ENCODE measurements around the gene GATAD2B. TPM values are rescaled to one million over a fixed set of nuclear protein-coding genes. Genes with fewer than 3 reads are reported as not detected.

GATAD2B gene
- total and polyA plus RNA-seq, 7 donors, result 3.4 to 53.1 (median 34.8) TPM

- intact Hi-C loops (cut with DNase I), result no loop called here
- H3K27me3 ChIP-seq (ENCODE audit: insufficient read depth in 3 of 3, low read length in 2 of 3), result no peaks in the 10 kb centered on the region
- DNase-seq, result no peak
- 88 to 92% (median 92%) methylated on average over 10 of the region's 10 CpGs for WGBS, 3 donors
- no peak overlapping the region for H3K27ac ChIP-seq
- no peaks in the 10 kb centered on the region for H3K9me3 ChIP-seq
- peaks cover 11 to 57% of the 10 kb centered on the region in 2 donors for H3K36me3 ChIP-seq (ENCODE audit: insufficient read depth in 1 of 2, low read depth in 1 of 2)
- TF ChIP-seq, protein P1, sequence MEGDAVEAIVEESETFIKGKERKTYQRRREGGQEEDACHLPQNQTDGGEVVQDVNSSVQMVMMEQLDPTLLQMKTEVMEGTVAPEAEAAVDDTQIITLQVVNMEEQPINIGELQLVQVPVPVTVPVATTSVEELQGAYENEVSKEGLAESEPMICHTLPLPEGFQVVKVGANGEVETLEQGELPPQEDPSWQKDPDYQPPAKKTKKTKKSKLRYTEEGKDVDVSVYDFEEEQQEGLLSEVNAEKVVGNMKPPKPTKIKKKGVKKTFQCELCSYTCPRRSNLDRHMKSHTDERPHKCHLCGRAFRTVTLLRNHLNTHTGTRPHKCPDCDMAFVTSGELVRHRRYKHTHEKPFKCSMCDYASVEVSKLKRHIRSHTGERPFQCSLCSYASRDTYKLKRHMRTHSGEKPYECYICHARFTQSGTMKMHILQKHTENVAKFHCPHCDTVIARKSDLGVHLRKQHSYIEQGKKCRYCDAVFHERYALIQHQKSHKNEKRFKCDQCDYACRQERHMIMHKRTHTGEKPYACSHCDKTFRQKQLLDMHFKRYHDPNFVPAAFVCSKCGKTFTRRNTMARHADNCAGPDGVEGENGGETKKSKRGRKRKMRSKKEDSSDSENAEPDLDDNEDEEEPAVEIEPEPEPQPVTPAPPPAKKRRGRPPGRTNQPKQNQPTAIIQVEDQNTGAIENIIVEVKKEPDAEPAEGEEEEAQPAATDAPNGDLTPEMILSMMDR (IDR thresholded peaks at IDR 0.05), result no peak
- no peak for ATAC-seq
- H3K4me3 ChIP-seq, result no peak overlapping the region
- peaks cover 16% of the 10 kb centered on the region for H3K4me1 ChIP-seq
Measured at GRCh38 chr1:153954826-153955225, 32.1 kb upstream of the GATAD2B start.

GRCh38 chr1:153953859-153954365 is 31.1 kb upstream of the GATAD2B start:
- intact Hi-C loops (cut with DNase I), result no loop called here
- no peak overlapping the region for H3K4me3 ChIP-seq
- no peak overlapping the region for H3K27ac ChIP-seq

GRCh38 chr1:153951801-153952200 is 29.0 kb upstream of the GATAD2B start:
- Histone ChIP-seq H3K4me1 (peaks cover 13% of the 10 kb centered on the region), H3K4me3 (no peak overlapping the region), H3K36me3 (ENCODE audit: insufficient read depth in 1 of 2, low read depth in 1 of 2) (peaks cover 13 to 78% of the 10 kb centered on the region in 2 donors), H3K9me3 (no peaks in the 10 kb centered on the region), H3K27me3 (ENCODE audit: insufficient read depth in 3 of 3, low read length in 2 of 3) (no peaks in the 10 kb centered on the region), H3K27ac (no peak overlapping the region)
- TF ChIP-seq, protein P1 (IDR thresholded peaks at IDR 0.05), result no peak
- intact Hi-C loops (cut with DNase I), result no loop called here
- ATAC-seq, result no peak
- no peak for DNase-seq
- 77 to 91% (median 89%) methylated on average over 2 of the region's 2 CpGs for WGBS, 3 donors

More at GRCh38 chr1:153953859-153954365, 31.1 kb upstream of the GATAD2B start:
- H3K36me3 ChIP-seq (ENCODE audit: insufficient read depth in 1 of 2, low read depth in 1 of 2), result peaks cover 13 to 60% of the 10 kb centered on the region in 2 donors
- TF ChIP-seq, protein P1 (IDR thresholded peaks at IDR 0.05), result no peak
- peaks cover 16% of the 10 kb centered on the region for H3K4me1 ChIP-seq
- H3K9me3 ChIP-seq, result no peaks in the 10 kb centered on the region
- WGBS, 3 donors, result 60 to 79% (median 63%) methylated on average over 4 of the region's 4 CpGs
- DNase-seq (no peak), ATAC-seq (no peak)
- H3K27me3 ChIP-seq (ENCODE audit: insufficient read depth in 3 of 3, low read length in 2 of 3), result no peaks in the 10 kb centered on the region

DNA sequence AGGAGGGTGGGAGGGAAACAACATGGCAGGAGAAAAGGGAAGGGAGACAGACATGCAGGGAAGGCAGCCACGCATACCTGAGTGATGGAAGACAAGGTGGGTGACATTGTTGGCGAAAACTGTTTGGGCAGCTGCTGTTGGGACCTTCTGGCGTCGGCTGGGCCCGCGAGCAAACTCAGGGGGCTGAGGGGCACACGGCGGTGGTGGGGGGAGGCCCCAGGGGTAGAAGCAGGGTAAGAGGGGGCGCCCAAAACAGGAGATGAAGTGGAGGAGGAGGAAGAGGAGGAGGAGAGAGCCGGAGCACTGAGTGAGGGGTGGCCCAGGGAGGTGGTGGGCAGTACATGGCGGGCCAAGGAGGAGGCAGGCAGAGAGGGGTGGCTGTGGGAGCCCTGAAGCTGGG is 28.4 kb upstream of the GATAD2B start:
- intact Hi-C loops (cut with DNase I), result no loop called here
- no peaks in the 10 kb centered on the region for H3K27me3 ChIP-seq (ENCODE audit: insufficient read depth in 3 of 3, low read length in 2 of 3)
- TF ChIP-seq, protein P1 (IDR thresholded peaks at IDR 0.05), result no peak
- WGBS, 3 donors, result 92 to 96% (median 93%) methylated on average over 11 of the region's 11 CpGs
- H3K27ac ChIP-seq, result no peak overlapping the region
- peaks cover 9% of the 10 kb centered on the region for H3K4me1 ChIP-seq
- no peak for DNase-seq
- no peaks in the 10 kb centered on the region for H3K9me3 ChIP-seq
- H3K4me3 ChIP-seq, result no peak overlapping the region
- H3K36me3 ChIP-seq (ENCODE audit: insufficient read depth in 1 of 2, low read depth in 1 of 2), result peaks cover 13 to 78% of the 10 kb centered on the region in 2 donors
- ATAC-seq, result no peak

All from psoas muscle (tissue), 8 donors.